B cell (primary cell): Measurements from ENCODE around the gene RNF141. TPM values are rescaled to one million over a fixed set of nuclear protein-coding genes. Genes with fewer than 3 reads are reported as not detected.

Experiments used
- ATAC-seq: fragments of 200-7000 bp; cut with Tn5 transposase; one replicate; pipeline ENCODE4 v1.10.0; 2021; ENCODE audit warnings: low read depth, mild to moderate bottlenecking, moderate number of reproducible peaks, moderate library complexity
- CTCF ChIA-PET: fragments of 350-600 bp; sonication (Branson Sonifier 250); formaldehyde crosslinking; loops from one replicate; lab custom pipeline; 2021; ENCODE audit warnings: antibody characterized with exemption, inconsistent platforms; lab: Charles Lee
- POLR2A ChIA-PET: fragments of 350-600 bp; sonication (Branson Sonifier 250); formaldehyde crosslinking; loops from one replicate; lab custom pipeline; 2021; ENCODE audit warnings: antibody characterized with exemption; lab: Charles Lee
- DNase-seq: peaks from one replicate; pipeline ENCODE4 v3.0.0; 2013
- H2AFZ ChIP-seq: 2 replicates; pipeline ENCODE4 v1.6.1; 2012; ENCODE audit warnings: mild to moderate bottlenecking, low read depth, low read length; ENCODE audit not compliant: insufficient read depth, poor library complexity, severe bottlenecking
- H3K27ac ChIP-seq, 2 donors: 1 replicate in 1 of 2; 2 replicates in 1 of 2; pipeline ENCODE4 v1.5.1; 2012 to 2013; ENCODE audit warnings: low read length in 2 of 2, mild to moderate bottlenecking in 2 of 2, moderate library complexity in 1 of 2
- H3K27me3 ChIP-seq, 4 experiments: fragments of 200-600 bp in 1 of 4; sonication (generic) in 1 of 4; replicated peaks in 1 of 4; 1 replicate in 2 of 4; 2 replicates in 2 of 4; pipeline versions ENCODE4 v1.6.1 to v1.7.0; 2013 to 2016; ENCODE audit warnings: low read length in 3 of 4, mild to moderate bottlenecking in 2 of 4, mixed read lengths in 1 of 4, moderate library complexity in 1 of 4; ENCODE audit not compliant: insufficient read depth in 4 of 4, control insufficient read depth in 3 of 4; ENCODE audit errors: control extremely low read depth in 1 of 4
- H3K36me3 ChIP-seq, 2 experiments: replicated peaks in 1 of 2; 1 replicate in 1 of 2; 2 replicates in 1 of 2; pipeline versions ENCODE4 v1.6.1 to v1.7.1; 2013; ENCODE audit warnings: low read length in 1 of 2; ENCODE audit not compliant: insufficient read depth in 2 of 2, control insufficient read depth in 1 of 2; ENCODE audit errors: control extremely low read depth in 1 of 2, extremely low read depth in 1 of 2
- H3K4me1 ChIP-seq, 2 donors: fragments of 200-600 bp in 1 of 2; sonication (generic) in 1 of 2; 1 replicate in 1 of 2; 2 replicates in 1 of 2; pipeline versions ENCODE4 v1.5.1 to v1.6.1; 2013 to 2017; ENCODE audit warnings: low read length in 2 of 2; ENCODE audit not compliant: control insufficient read depth in 2 of 2, insufficient read depth in 2 of 2
- H3K4me2 ChIP-seq: replicated peaks from 2 replicates; pipeline ENCODE3; 2012; ENCODE audit warnings: mild to moderate bottlenecking, low read depth, low read length; ENCODE audit not compliant: poor library complexity, severe bottlenecking
- H3K4me3 ChIP-seq, 5 experiments: fragments of 200-600 bp in 1 of 5; sonication (generic) in 1 of 5; 1 replicate in 3 of 5; 2 replicates in 2 of 5; pipeline versions ENCODE4 v1.5.1 to v1.7.0; 2011 to 2016; ENCODE audit warnings: low read length in 4 of 5, mild to moderate bottlenecking in 4 of 5, low read depth in 2 of 5, control low read depth in 1 of 5, moderate library complexity in 1 of 5; ENCODE audit not compliant: insufficient read depth in 1 of 5; ENCODE audit errors: control extremely low read depth in 1 of 5, extremely low read depth in 1 of 5
- H3K79me2 ChIP-seq: fragments of 200-600 bp; sonication (generic); one replicate; pipeline ENCODE4 v1.6.0; 2016; ENCODE audit warnings: low read length; ENCODE audit not compliant: control insufficient read depth, insufficient read depth
- H3K9ac ChIP-seq: fragments of 200-600 bp; sonication (generic); 2 replicates; pipeline ENCODE4 v1.6.1; 2017; ENCODE audit warnings: mild to moderate bottlenecking, low read length, moderate library complexity
- H3K9me3 ChIP-seq, 3 donors: one replicate each; pipeline versions ENCODE4 v1.6.1 to v1.7.1; 2013; ENCODE audit warnings: low read length in 2 of 3; ENCODE audit not compliant: control insufficient read depth in 2 of 3, insufficient read depth in 1 of 3; ENCODE audit errors: control extremely low read depth in 1 of 3
- H4K20me1 ChIP-seq: 2 replicates; pipeline ENCODE4 v1.6.0; 2012; ENCODE audit warnings: mild to moderate bottlenecking, low read length; ENCODE audit not compliant: insufficient read depth, control insufficient read depth, poor library complexity, severe bottlenecking
- H3K27ac Mint-ChIP-seq: one replicate; pipeline ENCODE4 v1.8.0; 2021; ENCODE audit warnings: mixed read lengths
- H3K27me3 Mint-ChIP-seq: one replicate; pipeline ENCODE4 v1.8.0; 2021; ENCODE audit warnings: mixed read lengths
- H3K4me1 Mint-ChIP-seq: one replicate; pipeline ENCODE4 v1.8.0; 2021; ENCODE audit warnings: mixed read lengths
- H3K4me3 Mint-ChIP-seq: one replicate; pipeline ENCODE4 v1.8.0; 2021; ENCODE audit warnings: mixed read lengths
- H3K9me3 Mint-ChIP-seq: one replicate; pipeline ENCODE4 v1.8.0; 2022; ENCODE audit warnings: mixed read lengths; ENCODE audit not compliant: insufficient read depth
- EZH2 ChIP-seq: IDR thresholded peaks from 2 replicates; pipeline ENCODE4 v1.6.1; 2012; ENCODE audit warnings: borderline replicate concordance, low read depth, mild to moderate bottlenecking, moderate library complexity, low read length; ENCODE audit not compliant: insufficient read depth, poor library complexity, severe bottlenecking
- WGBS: methylation state at CpG from one replicate; pipeline ENCODE4 v1.1.5; 2013; ENCODE audit warnings: missing lambda C conversion rate; ENCODE audit not compliant: insufficient coverage; 5-methylcytosine and 5-hydroxymethylcytosine counted together
- intact Hi-C: fragments of 100-400 bp; cut with micrococcal nuclease; formaldehyde crosslinking; loops from one replicate; pipeline ENCODE4 v1.10.0; 2022
- polyA plus RNA-seq: library from polyadenylated mRNA; depleted of rRNA; stranded (reverse); fragments of >200 nt; gene quantifications from 2 replicates; pipeline ENCODE4 v1.2.3, GENCODE V29; 2012
- total RNA-seq, 2 donors: library from RNA; stranded (reverse); fragments of 120-200 nt in 1 of 2; gene quantifications; 1 replicate in 1 of 2; 2 replicates in 1 of 2; pipeline versions ENCODE4 v1.2.3 to v1.2.4, GENCODE V29; 2013 to 2022
- TF ChIP-seq, protein P1 (sequence below): fragments of 200-600 bp; IDR thresholded peaks from one replicate; pipeline ENCODE4 v1.8.0; 2022; ENCODE audit warnings: antibody characterized with exemption, mild to moderate bottlenecking

The RNF141 gene
- total and polyA plus RNA-seq, 2 donors (not counting 1 experiment from before 2014, with no cell fraction given), result 23.3 to 48.2 TPM

DNA sequence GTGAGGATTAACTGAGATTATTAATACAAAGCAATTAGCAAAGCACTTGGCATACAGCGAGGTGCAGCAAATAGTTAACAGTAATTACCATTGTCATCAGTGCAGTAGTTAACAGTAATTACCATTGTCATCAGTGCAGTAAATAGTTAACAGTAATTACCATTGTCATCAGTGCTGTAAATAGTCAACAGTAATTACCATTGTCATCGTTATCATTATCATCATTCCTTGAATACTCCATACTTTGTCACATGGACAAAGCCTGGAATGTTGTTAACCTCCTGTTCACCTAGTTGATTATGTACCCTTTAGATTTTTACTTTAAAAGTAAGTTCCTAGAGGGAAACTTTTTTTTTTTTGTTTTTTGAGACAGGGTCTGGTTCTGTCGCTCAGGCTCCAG lies 47.0 kb upstream of the RNF141 start:
- H4K20me1 ChIP-seq, result no peaks in the 10 kb centered on the region
- no peak overlapping the region for H2AFZ ChIP-seq
- peaks cover 5 to 7% of the 10 kb centered on the region in 2 experiments for H3K36me3 ChIP-seq
- Mint-ChIP-seq H3K4me3 (no peak overlapping the region), H3K27ac (no peak overlapping the region), H3K4me1 (peaks cover 38% of the 10 kb centered on the region), H3K27me3 (no peaks in the 10 kb centered on the region), H3K9me3 (no peaks in the 10 kb centered on the region)
- ChIA-PET CTCF (interaction anchor here (1.5 to 1.7 kb wide), 2 partner anchors 10 to 47 kb away, joined by 3 to 8 read pairs; partner anchors contain the start of gene RNF141), POLR2A (no interaction called here)
- intact Hi-C loops, result no loop called here
- no peak overlapping the region for H3K4me3 ChIP-seq
- peaks cover 0 to 3% (median 0%) of the 10 kb centered on the region in 3 donors for H3K9me3 ChIP-seq
- WGBS, result no CpG with 5 or more reads among the region's 3 CpGs
- no peak overlapping the region for H3K9ac ChIP-seq
- H3K79me2 ChIP-seq, result no peaks in the 10 kb centered on the region
- no peak overlapping the region for H3K4me2 ChIP-seq
- DNase-seq (no peak), ATAC-seq (no peak)
- peaks cover 12 to 18% of the 10 kb centered on the region in 2 donors for H3K4me1 ChIP-seq
- no peaks in the 10 kb centered on the region for H3K27me3 ChIP-seq
- TF ChIP-seq EZH2, result no peak
- TF ChIP-seq, protein P1, sequence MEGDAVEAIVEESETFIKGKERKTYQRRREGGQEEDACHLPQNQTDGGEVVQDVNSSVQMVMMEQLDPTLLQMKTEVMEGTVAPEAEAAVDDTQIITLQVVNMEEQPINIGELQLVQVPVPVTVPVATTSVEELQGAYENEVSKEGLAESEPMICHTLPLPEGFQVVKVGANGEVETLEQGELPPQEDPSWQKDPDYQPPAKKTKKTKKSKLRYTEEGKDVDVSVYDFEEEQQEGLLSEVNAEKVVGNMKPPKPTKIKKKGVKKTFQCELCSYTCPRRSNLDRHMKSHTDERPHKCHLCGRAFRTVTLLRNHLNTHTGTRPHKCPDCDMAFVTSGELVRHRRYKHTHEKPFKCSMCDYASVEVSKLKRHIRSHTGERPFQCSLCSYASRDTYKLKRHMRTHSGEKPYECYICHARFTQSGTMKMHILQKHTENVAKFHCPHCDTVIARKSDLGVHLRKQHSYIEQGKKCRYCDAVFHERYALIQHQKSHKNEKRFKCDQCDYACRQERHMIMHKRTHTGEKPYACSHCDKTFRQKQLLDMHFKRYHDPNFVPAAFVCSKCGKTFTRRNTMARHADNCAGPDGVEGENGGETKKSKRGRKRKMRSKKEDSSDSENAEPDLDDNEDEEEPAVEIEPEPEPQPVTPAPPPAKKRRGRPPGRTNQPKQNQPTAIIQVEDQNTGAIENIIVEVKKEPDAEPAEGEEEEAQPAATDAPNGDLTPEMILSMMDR, result no peak
- H3K27ac ChIP-seq, result no peak overlapping the region

DNA sequence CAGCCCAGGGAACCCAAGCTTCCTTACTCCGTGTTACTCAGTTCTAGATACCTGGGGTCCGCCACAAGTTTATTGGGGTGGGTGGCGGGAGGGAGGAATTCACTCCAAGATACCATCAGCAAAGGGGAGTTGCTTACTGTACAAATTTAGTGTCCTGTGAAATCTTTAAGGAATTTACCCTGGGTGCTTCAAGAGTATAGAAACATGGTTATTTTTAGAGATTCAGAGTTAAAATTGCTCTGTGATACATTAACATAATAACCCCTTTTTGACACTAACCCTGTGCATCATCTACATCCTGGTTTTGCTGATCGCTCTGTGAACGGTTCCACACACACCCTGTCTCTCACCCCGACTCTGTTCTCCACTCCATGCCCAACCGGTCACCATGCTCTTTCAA lies 46.4 kb upstream of the RNF141 start:
- no peak for ATAC-seq
- Histone ChIP-seq H3K36me3 (peaks cover 5 to 7% of the 10 kb centered on the region in 2 experiments), H3K27ac (no peak overlapping the region), H2AFZ (no peak overlapping the region), H3K27me3 (no peaks in the 10 kb centered on the region), H3K4me2 (no peak overlapping the region), H4K20me1 (no peaks in the 10 kb centered on the region), H3K79me2 (no peaks in the 10 kb centered on the region), H3K9ac (no peak overlapping the region), H3K9me3 (peaks cover 0 to 3% (median 0%) of the 10 kb centered on the region in 3 donors), H3K4me3 (no peak overlapping the region), H3K4me1 (peaks cover 15 to 23% of the 10 kb centered on the region in 2 donors)
- intact Hi-C loops, result no loop called here
- Mint-ChIP-seq H3K4me1 (peaks cover 43% of the 10 kb centered on the region), H3K27me3 (no peaks in the 10 kb centered on the region), H3K4me3 (no peak overlapping the region), H3K9me3 (no peaks in the 10 kb centered on the region), H3K27ac (no peak overlapping the region)
- ChIA-PET POLR2A (no interaction called here), CTCF (interaction anchor here (1.7 kb wide), 1 partner anchor 10 kb away, joined by 8 read pairs; no protein-coding TSS in a partner anchor)
- TF ChIP-seq, protein P1, result no peak
- TF ChIP-seq EZH2, result no peak
- no peak for DNase-seq
- 98% methylated on average over 4 of the region's 7 CpGs for WGBS
